Brain pericyte (primary cell): ENCODE measurements around the gene RAB5B.
A peak's percentile ranks its signal among the peaks of the same experiment; 100 is the strongest.
"Not testable (repeated sequence)": the region's sequence is repeated elsewhere in the genome, so short reads cannot be mapped to it uniquely, and the experiment has no call there.

ENCODE experiments used
- DNase-seq: peaks from one replicate; pipeline ENCODE4 v3.0.0-alpha.2; 2012; ENCODE audit warnings: low read depth, low spot score

RAB5B gene

GRCh38 chr12:56014205-56014604, 40.3 kb downstream of the RAB5B start:
- no peak for DNase-seq

- no peak for DNase-seq
Observed at GRCh38 chr12:56017181-56017580, 43.3 kb downstream of the RAB5B start.

GRCh38 chr12:56018356-56018755, 44.5 kb downstream of the RAB5B start:
- DNase-seq: no peak

GRCh38 chr12:56020423-56021184, 46.7 kb downstream of the RAB5B start, which contains the start of gene IKZF4:
TSS of gene IKZF4 (plus strand) at chr12:56021043. CDS start at chr12:56021494, 451 bp downstream.
- DNase-seq: no peak

- no peak for DNase-seq
Observed at GRCh38 chr12:56021889-56022497, 48.1 kb downstream of the RAB5B start.

- no peak for DNase-seq
Observed at GRCh38 chr12:56028511-56029165, 54.8 kb downstream of the RAB5B start.

GRCh38 chr12:56029166-56029519, 55.3 kb downstream of the RAB5B start:
- no peak for DNase-seq

- no peak for DNase-seq
Observed at GRCh38 chr12:56029666-56030293, 55.9 kb downstream of the RAB5B start.

- no peak for DNase-seq
Observed at GRCh38 chr12:56031987-56032386, 58.1 kb downstream of the RAB5B start.

GRCh38 chr12:56034586-56035332, 60.9 kb downstream of the RAB5B start:
- no peak for DNase-seq

GRCh38 chr12:56037161-56037560, 63.3 kb downstream of the RAB5B start:
- no peak for DNase-seq

- no peak for DNase-seq
Observed at GRCh38 chr12:56038022-56038655, 64.3 kb downstream of the RAB5B start.

- DNase-seq: no peak
Observed at GRCh38 chr12:56040151-56040550, 66.3 kb downstream of the RAB5B start.

GRCh38 chr12:56040963-56041551, 67.2 kb downstream of the RAB5B start:
- no peak for DNase-seq

GRCh38 chr12:56041552-56042429, 67.9 kb downstream of the RAB5B start, which contains the start of gene RPS26:
TSS of gene RPS26 (plus strand) at chr12:56041918. CDS start at chr12:56042167, 249 bp downstream.
- peak; percentile 98 for DNase-seq

- not testable (repeated sequence) for DNase-seq
Observed at GRCh38 chr12:56042430-56042813, 68.5 kb downstream of the RAB5B start.

- DNase-seq: no peak
Observed at GRCh38 chr12:56042843-56043242, 69.0 kb downstream of the RAB5B start.
